OCI-LY7 (cell line): ENCODE measurements around the gene SRSF12. TPM values are rescaled to one million over a fixed set of nuclear protein-coding genes. Genes with fewer than 3 reads are reported as not detected.

ENCODE experiments used
- small RNA-seq: library from RNA; depleted of rRNA; stranded (forward); fragments of <200 nt; gene quantifications from one replicate; pipeline ENCODE3, GENCODE V24; 2014
- total RNA-seq, 2 experiments: library from RNA; depleted of rRNA in 1 of 2; stranded (reverse); fragments of >200 nt in 1 of 2; shearing (Covaris generic) in 1 of 2; gene quantifications; 2 replicates each; pipeline ENCODE4 v1.2.3, GENCODE V29; 2014 to 2022

The SRSF12 gene
- total RNA-seq, 2 experiments from 2014 or later, result not detected

Small RNA genes within 50 kb of the gene (small RNA-seq; reads per million reads assigned to genes)
- gene RN7SL336P (not detected), gene RNU2-61P (9.5 reads per million, percentile 95 among the genes with 10 or more reads in this experiment)

Other genes starting within 250 kb of the SRSF12 start
- 38.5 and 41.7 TPM in 2 replicates for gene RNGTT, start 154.5 kb downstream of the SRSF12 start, total RNA-seq (2014; rRNA removed; shearing (Covaris generic))
- 38.2 and 39.5 TPM in 2 replicates for gene RNGTT, start 154.5 kb downstream of the SRSF12 start, total RNA-seq (2022)
- 22.6 and 26.7 TPM in 2 replicates for gene PNRC1, start 37.3 kb downstream of the SRSF12 start, total RNA-seq (2014; rRNA removed; shearing (Covaris generic))
- gene PNRC1, start 37.3 kb downstream of the SRSF12 start, total RNA-seq (2022), result 53.0 and 56.2 TPM in 2 replicates
- 33.1 and 35.1 TPM in 2 replicates for gene PM20D2, start 28.0 kb upstream of the SRSF12 start, total RNA-seq (2014; rRNA removed; shearing (Covaris generic))
- 36.1 and 39.5 TPM in 2 replicates for gene PM20D2, start 28.0 kb upstream of the SRSF12 start, total RNA-seq (2022)
- not detected in 2 replicates for gene GABRR1, start 99.3 kb upstream of the SRSF12 start, total RNA-seq (2014; rRNA removed; shearing (Covaris generic))
- gene GABRR1, start 99.3 kb upstream of the SRSF12 start, total RNA-seq (2022), result not detected in 2 replicates
- 5.2 and 7.8 TPM in 2 replicates for gene GABRR2, start 197.2 kb upstream of the SRSF12 start, total RNA-seq (2014; rRNA removed; shearing (Covaris generic))
- 6.7 and 7.0 TPM in 2 replicates for gene GABRR2, start 197.2 kb upstream of the SRSF12 start, total RNA-seq (2022)
- 117 and 123 TPM in 2 replicates for gene UBE2J1, start 234.7 kb upstream of the SRSF12 start, total RNA-seq (2014; rRNA removed; shearing (Covaris generic))
- gene UBE2J1, start 234.7 kb upstream of the SRSF12 start, total RNA-seq (2022), result 243 and 265 TPM in 2 replicates